ENCODE data around the gene PUS1. TPM values are rescaled to one million over a fixed set of nuclear protein-coding genes. Genes with fewer than 3 reads are reported as not detected.

Gene PUS1
- total RNA-seq, 1 experiment from 2014 or later = 117 TPM

DNA sequence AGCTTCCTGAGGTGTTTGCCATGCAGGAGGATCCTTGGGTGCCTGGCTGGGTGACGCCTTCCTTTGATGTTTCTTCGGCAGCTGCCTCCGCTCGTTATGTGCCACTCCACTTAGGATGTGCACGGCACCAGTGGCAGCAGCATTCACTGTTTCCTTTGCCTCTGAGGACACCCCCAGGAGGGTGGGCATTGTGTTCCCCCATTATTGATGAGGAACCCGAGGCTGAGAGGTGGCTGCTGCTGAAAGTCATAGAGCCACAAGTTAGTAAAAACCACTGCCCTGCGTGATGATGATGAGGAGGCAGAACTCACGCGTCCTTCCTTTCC lies 61.9 kb downstream of the PUS1 start:
- Histone ChIP-seq H2BK15ac (ENCODE audit: low read depth, low read length) (no peak overlapping the region), H3K27ac (ENCODE audit: insufficient read length, low read depth, low read length) (peak overlapping the region; percentile 48), H2BK20ac (ENCODE audit: low read depth, low read length, poor library complexity, severe bottlenecking) (no peak overlapping the region), H4K20me1 (ENCODE audit: control insufficient read depth, insufficient read depth, insufficient read length) (no peaks in the 10 kb centered on the region), H3K56ac (ENCODE audit: insufficient read length, low read depth, low read length) (no peak overlapping the region), H4K91ac (ENCODE audit: insufficient read length, low read depth, low read length) (no peak overlapping the region), H2BK5ac (ENCODE audit: insufficient read length, low read length) (no peak overlapping the region), H2AK5ac (ENCODE audit: insufficient read length, low read length) (no peak overlapping the region), H3K9me3 (ENCODE audit: control insufficient read depth, low read depth, low read length) (no peaks in the 10 kb centered on the region), H3K14ac (ENCODE audit: insufficient read depth, low read length) (peak overlapping the region; percentile 52; the same call in 1 of the 2 replicates), H3K23me2 (ENCODE audit: insufficient read length, low read depth, low read length, poor library complexity, severe bottlenecking) (no peaks in the 10 kb centered on the region), H3K9ac (ENCODE audit: extremely low read depth, insufficient read length, low read length) (no peak overlapping the region), H3K23ac (ENCODE audit: insufficient read length, low read depth, low read length) (no peak overlapping the region), H2BK120ac (ENCODE audit: low read depth, low read length, poor library complexity, severe bottlenecking) (no peak overlapping the region), H2AFZ (ENCODE audit: low read length) (no peak overlapping the region), H3K79me2 (ENCODE audit: insufficient read depth, low read length) (no peaks in the 10 kb centered on the region; the same call in 1 of the 2 replicates), H2BK12ac (ENCODE audit: insufficient read length, low read depth, low read length) (peak overlapping the region; percentile 39), H3K4me1 (ENCODE audit: insufficient read depth, low read length) (peaks cover 8% of the 10 kb centered on the region; the same call in 1 of the 2 replicates), H3T11ph (ENCODE audit: low read length) (no peak overlapping the region), H3K27me3 (ENCODE audit: insufficient read depth, low read length) (no peaks in the 10 kb centered on the region), H3K79me1 (ENCODE audit: insufficient read depth, low read depth, low read length, poor library complexity, severe bottlenecking) (peaks cover 3% of the 10 kb centered on the region), H4K8ac (replicated peaks; ENCODE audit: insufficient read length, low read depth, low read length) (no peak overlapping the region), H3K4me2 (ENCODE audit: insufficient read depth, insufficient read length, low read length) (no peak overlapping the region), H3K18ac (ENCODE audit: insufficient read length, low read depth, low read length) (peak overlapping the region; percentile 35), H4K5ac (ENCODE audit: insufficient read length, low read depth, low read length) (no peak overlapping the region), H3K4ac (ENCODE audit: low read depth, low read length) (no peak overlapping the region)
- DNase-seq = no peak
- TF ChIP-seq, protein P1, sequence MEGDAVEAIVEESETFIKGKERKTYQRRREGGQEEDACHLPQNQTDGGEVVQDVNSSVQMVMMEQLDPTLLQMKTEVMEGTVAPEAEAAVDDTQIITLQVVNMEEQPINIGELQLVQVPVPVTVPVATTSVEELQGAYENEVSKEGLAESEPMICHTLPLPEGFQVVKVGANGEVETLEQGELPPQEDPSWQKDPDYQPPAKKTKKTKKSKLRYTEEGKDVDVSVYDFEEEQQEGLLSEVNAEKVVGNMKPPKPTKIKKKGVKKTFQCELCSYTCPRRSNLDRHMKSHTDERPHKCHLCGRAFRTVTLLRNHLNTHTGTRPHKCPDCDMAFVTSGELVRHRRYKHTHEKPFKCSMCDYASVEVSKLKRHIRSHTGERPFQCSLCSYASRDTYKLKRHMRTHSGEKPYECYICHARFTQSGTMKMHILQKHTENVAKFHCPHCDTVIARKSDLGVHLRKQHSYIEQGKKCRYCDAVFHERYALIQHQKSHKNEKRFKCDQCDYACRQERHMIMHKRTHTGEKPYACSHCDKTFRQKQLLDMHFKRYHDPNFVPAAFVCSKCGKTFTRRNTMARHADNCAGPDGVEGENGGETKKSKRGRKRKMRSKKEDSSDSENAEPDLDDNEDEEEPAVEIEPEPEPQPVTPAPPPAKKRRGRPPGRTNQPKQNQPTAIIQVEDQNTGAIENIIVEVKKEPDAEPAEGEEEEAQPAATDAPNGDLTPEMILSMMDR (conservative IDR thresholded peaks at IDR 0.05) = no peak
- Mint-ChIP-seq H3K27ac (peak overlapping the region; percentile 97 to 99 (median 97)), H3K4me3 (peak overlapping the region; percentile 42 to 66), H3K36me3 (ENCODE audit: insufficient read depth in 1 of 3, low read depth in 3 of 3) (peaks cover 61 to 77% (median 68%) of the 10 kb centered on the region in 3 experiments), H3K9me3 (no peaks in the 10 kb centered on the region), H3K27me3 (ENCODE audit: low read depth) (no peaks in the 10 kb centered on the region), H3K4me1 (peaks cover 49 to 57% of the 10 kb centered on the region in 2 experiments)
- WGBS (ENCODE audit: extremely low coverage, insufficient read length, low lambda C conversion rate) = no CpG with 5 or more reads among the region's 9 CpGs

Measured in H9 (cell line).